NK-92 treated with Interleukin-12 subunit alpha and Interleukin-12 subunit beta, amount 100 ng/mL, for 24 hours (cell line): Measurements from ENCODE around the gene TMEM178A.

Source experiments
- DNase-seq: peaks from one replicate; lab custom pipeline; 2025; lab: John Stamatoyannopoulos, UW

Gene TMEM178A

GRCh38 chr2:39743269-39743776 is 77.6 kb downstream of the TMEM178A start:
- DNase-seq, result no peak

- no peak for DNase-seq
These were observed 89.7 kb downstream of the TMEM178A start for GRCh38 chr2:39755466-39755865.

- no peak for DNase-seq
These were observed 91.4 kb downstream of the TMEM178A start for GRCh38 chr2:39757156-39757555.

- DNase-seq, result no peak
These were observed 96.7 kb downstream of the TMEM178A start for GRCh38 chr2:39762448-39762847.
